B cell (primary cell): ENCODE data around the gene LILRA2. TPM values are rescaled to one million over a fixed set of nuclear protein-coding genes. Genes with fewer than 3 reads are reported as not detected.

Experiments
- ATAC-seq: fragments of 200-7000 bp; cut with Tn5 transposase; one replicate; pipeline ENCODE4 v1.10.0; 2021; ENCODE audit warnings: low read depth, mild to moderate bottlenecking, moderate number of reproducible peaks, moderate library complexity
- CTCF ChIA-PET: fragments of 350-600 bp; sonication (Branson Sonifier 250); formaldehyde crosslinking; loops from one replicate; lab custom pipeline; 2021; ENCODE audit warnings: antibody characterized with exemption, inconsistent platforms; lab: Charles Lee
- POLR2A ChIA-PET: fragments of 350-600 bp; sonication (Branson Sonifier 250); formaldehyde crosslinking; loops from one replicate; lab custom pipeline; 2021; ENCODE audit warnings: antibody characterized with exemption; lab: Charles Lee
- DNase-seq: peaks from one replicate; pipeline ENCODE4 v3.0.0; 2013
- H2AFZ ChIP-seq: 2 replicates; pipeline ENCODE4 v1.6.1; 2012; ENCODE audit warnings: mild to moderate bottlenecking, low read depth, low read length; ENCODE audit not compliant: insufficient read depth, poor library complexity, severe bottlenecking
- H3K27ac ChIP-seq, 2 donors: 1 replicate in 1 of 2; 2 replicates in 1 of 2; pipeline ENCODE4 v1.5.1; 2012 to 2013; ENCODE audit warnings: low read length in 2 of 2, mild to moderate bottlenecking in 2 of 2, moderate library complexity in 1 of 2
- H3K27me3 ChIP-seq, 4 experiments: fragments of 200-600 bp in 1 of 4; sonication (generic) in 1 of 4; replicated peaks in 1 of 4; 1 replicate in 2 of 4; 2 replicates in 2 of 4; pipeline versions ENCODE4 v1.6.1 to v1.7.0; 2013 to 2016; ENCODE audit warnings: low read length in 3 of 4, mild to moderate bottlenecking in 2 of 4, mixed read lengths in 1 of 4, moderate library complexity in 1 of 4; ENCODE audit not compliant: insufficient read depth in 4 of 4, control insufficient read depth in 3 of 4; ENCODE audit errors: control extremely low read depth in 1 of 4
- H3K36me3 ChIP-seq, 2 experiments: replicated peaks in 1 of 2; 1 replicate in 1 of 2; 2 replicates in 1 of 2; pipeline versions ENCODE4 v1.6.1 to v1.7.1; 2013; ENCODE audit warnings: low read length in 1 of 2; ENCODE audit not compliant: insufficient read depth in 2 of 2, control insufficient read depth in 1 of 2; ENCODE audit errors: control extremely low read depth in 1 of 2, extremely low read depth in 1 of 2
- H3K4me1 ChIP-seq, 2 donors: fragments of 200-600 bp in 1 of 2; sonication (generic) in 1 of 2; 1 replicate in 1 of 2; 2 replicates in 1 of 2; pipeline versions ENCODE4 v1.5.1 to v1.6.1; 2013 to 2017; ENCODE audit warnings: low read length in 2 of 2; ENCODE audit not compliant: control insufficient read depth in 2 of 2, insufficient read depth in 2 of 2
- H3K4me2 ChIP-seq: replicated peaks from 2 replicates; pipeline ENCODE3; 2012; ENCODE audit warnings: mild to moderate bottlenecking, low read depth, low read length; ENCODE audit not compliant: poor library complexity, severe bottlenecking
- H3K4me3 ChIP-seq, 5 experiments: fragments of 200-600 bp in 1 of 5; sonication (generic) in 1 of 5; 1 replicate in 3 of 5; 2 replicates in 2 of 5; pipeline versions ENCODE4 v1.5.1 to v1.7.0; 2011 to 2016; ENCODE audit warnings: low read length in 4 of 5, mild to moderate bottlenecking in 4 of 5, low read depth in 2 of 5, control low read depth in 1 of 5, moderate library complexity in 1 of 5; ENCODE audit not compliant: insufficient read depth in 1 of 5; ENCODE audit errors: control extremely low read depth in 1 of 5, extremely low read depth in 1 of 5
- H3K79me2 ChIP-seq: fragments of 200-600 bp; sonication (generic); one replicate; pipeline ENCODE4 v1.6.0; 2016; ENCODE audit warnings: low read length; ENCODE audit not compliant: control insufficient read depth, insufficient read depth
- H3K9ac ChIP-seq: fragments of 200-600 bp; sonication (generic); 2 replicates; pipeline ENCODE4 v1.6.1; 2017; ENCODE audit warnings: mild to moderate bottlenecking, low read length, moderate library complexity
- H3K9me3 ChIP-seq, 3 donors: one replicate each; pipeline versions ENCODE4 v1.6.1 to v1.7.1; 2013; ENCODE audit warnings: low read length in 2 of 3; ENCODE audit not compliant: control insufficient read depth in 2 of 3, insufficient read depth in 1 of 3; ENCODE audit errors: control extremely low read depth in 1 of 3
- H4K20me1 ChIP-seq: 2 replicates; pipeline ENCODE4 v1.6.0; 2012; ENCODE audit warnings: mild to moderate bottlenecking, low read length; ENCODE audit not compliant: insufficient read depth, control insufficient read depth, poor library complexity, severe bottlenecking
- H3K27ac Mint-ChIP-seq: one replicate; pipeline ENCODE4 v1.8.0; 2021; ENCODE audit warnings: mixed read lengths
- H3K27me3 Mint-ChIP-seq: one replicate; pipeline ENCODE4 v1.8.0; 2021; ENCODE audit warnings: mixed read lengths
- H3K4me1 Mint-ChIP-seq: one replicate; pipeline ENCODE4 v1.8.0; 2021; ENCODE audit warnings: mixed read lengths
- H3K4me3 Mint-ChIP-seq: one replicate; pipeline ENCODE4 v1.8.0; 2021; ENCODE audit warnings: mixed read lengths
- H3K9me3 Mint-ChIP-seq: one replicate; pipeline ENCODE4 v1.8.0; 2022; ENCODE audit warnings: mixed read lengths; ENCODE audit not compliant: insufficient read depth
- CTCF ChIP-seq: fragments of 200-600 bp; IDR thresholded peaks from one replicate; pipeline ENCODE4 v1.8.0; 2022; ENCODE audit warnings: antibody characterized with exemption, mild to moderate bottlenecking
- EZH2 ChIP-seq: IDR thresholded peaks from 2 replicates; pipeline ENCODE4 v1.6.1; 2012; ENCODE audit warnings: borderline replicate concordance, low read depth, mild to moderate bottlenecking, moderate library complexity, low read length; ENCODE audit not compliant: insufficient read depth, poor library complexity, severe bottlenecking
- WGBS: methylation state at CpG from one replicate; pipeline ENCODE4 v1.1.5; 2013; ENCODE audit warnings: missing lambda C conversion rate; ENCODE audit not compliant: insufficient coverage; 5-methylcytosine and 5-hydroxymethylcytosine counted together
- intact Hi-C: fragments of 100-400 bp; cut with micrococcal nuclease; formaldehyde crosslinking; loops from one replicate; pipeline ENCODE4 v1.10.0; 2022
- polyA plus RNA-seq: library from polyadenylated mRNA; depleted of rRNA; stranded (reverse); fragments of >200 nt; gene quantifications from 2 replicates; pipeline ENCODE4 v1.2.3, GENCODE V29; 2012
- total RNA-seq, 2 donors: library from RNA; stranded (reverse); fragments of 120-200 nt in 1 of 2; gene quantifications; 1 replicate in 1 of 2; 2 replicates in 1 of 2; pipeline versions ENCODE4 v1.2.3 to v1.2.4, GENCODE V29; 2013 to 2022

The LILRA2 gene
- total and polyA plus RNA-seq, 2 donors (not counting 1 experiment from before 2014, with no cell fraction given) = 0.25 to 2.8 TPM

- ChIA-PET CTCF (no interaction called here), POLR2A (no interaction called here)
- no peak overlapping the region for H3K9ac ChIP-seq
- Mint-ChIP-seq H3K4me1 (peaks cover 14% of the 10 kb centered on the region), H3K27me3 (peaks cover 20% of the 10 kb centered on the region), H3K27ac (no peak overlapping the region), H3K9me3 (no peaks in the 10 kb centered on the region), H3K4me3 (no peak overlapping the region)
- intact Hi-C loops = no loop called here
- ATAC-seq = no peak
- H2AFZ ChIP-seq = no peak overlapping the region
- H3K9me3 ChIP-seq = no peaks in the 10 kb centered on the region
- 91% methylated on average over 15 of the region's 15 CpGs for WGBS
- H3K27me3 ChIP-seq = peaks cover 0 to 5% (median 0%) of the 10 kb centered on the region in 4 experiments
- H3K36me3 ChIP-seq = no peaks in the 10 kb centered on the region
- H4K20me1 ChIP-seq = no peaks in the 10 kb centered on the region
- peaks cover 12 to 14% of the 10 kb centered on the region in 2 donors for H3K4me1 ChIP-seq
- H3K4me2 ChIP-seq = no peak overlapping the region
- H3K27ac ChIP-seq = no peak overlapping the region
- H3K4me3 ChIP-seq = no peak overlapping the region
- no peaks in the 10 kb centered on the region for H3K79me2 ChIP-seq
- no peak for DNase-seq
- TF ChIP-seq CTCF = no peak
- TF ChIP-seq EZH2 = no peak
These were observed 20.7 kb upstream of the LILRA2 start for GRCh38 chr19:54552913-54553310.

GRCh38 chr19:54554006-54554405 lies 19.6 kb upstream of the LILRA2 start:
- CTCF ChIA-PET = no interaction called here
- no peak overlapping the region for H3K4me3 Mint-ChIP-seq

More at GRCh38 chr19:54554006-54554405, 19.6 kb upstream of the LILRA2 start:
- Histone ChIP-seq H3K9me3 (no peaks in the 10 kb centered on the region), H4K20me1 (no peaks in the 10 kb centered on the region), H3K4me3 (no peak overlapping the region), H3K27me3 (peaks cover 0 to 5% (median 1%) of the 10 kb centered on the region in 4 experiments), H3K9ac (no peak overlapping the region), H3K27ac (no peak overlapping the region), H3K4me2 (no peak overlapping the region), H3K36me3 (no peaks in the 10 kb centered on the region), H3K4me1 (peaks cover 12 to 14% of the 10 kb centered on the region in 2 donors), H2AFZ (no peak overlapping the region), H3K79me2 (no peaks in the 10 kb centered on the region)
- Mint-ChIP-seq H3K9me3 (no peaks in the 10 kb centered on the region), H3K27ac (no peak overlapping the region), H3K27me3 (peaks cover 28% of the 10 kb centered on the region), H3K4me1 (peaks cover 14% of the 10 kb centered on the region)
- no peak for DNase-seq
- ATAC-seq = no peak
- TF ChIP-seq CTCF = no peak
- no peak for TF ChIP-seq EZH2
- POLR2A ChIA-PET = no interaction called here
- intact Hi-C loops = no loop called here
- WGBS = 98% methylated on average over 10 of the region's 10 CpGs
